Karpas-422 (cell line): ENCODE data around the gene ROBO1. TPM values are rescaled to one million over a fixed set of nuclear protein-coding genes. Genes with fewer than 3 reads are reported as not detected.
"Not testable (repeated sequence)": the region's sequence is repeated elsewhere in the genome, so short reads cannot be mapped to it uniquely, and the experiment has no call there.

Experiments used
- DNase-seq: peaks from one replicate; pipeline ENCODE4 v3.0.0-alpha.2; 2015
- H2AFZ ChIP-seq: fragments of 200-600 bp; sonication (generic); 2 replicates; pipeline ENCODE4 v1.6.1; 2014; ENCODE audit warnings: antibody characterized with exemption, low read length, mixed read lengths
- H3K27ac ChIP-seq: fragments of 200-600 bp; sonication (generic); 2 replicates; pipeline ENCODE4 v1.5.1; 2014; ENCODE audit warnings: mild to moderate bottlenecking, low read length, moderate library complexity
- H3K27me3 ChIP-seq: fragments of 200-600 bp; sonication (generic); 2 replicates; pipeline ENCODE4 v1.6.1; 2014; ENCODE audit warnings: low read length, mixed read lengths
- H3K36me3 ChIP-seq: fragments of 200-600 bp; sonication (generic); 2 replicates; pipeline ENCODE4 v1.6.1; 2014; ENCODE audit warnings: low read length, mixed read lengths; ENCODE audit not compliant: insufficient read depth
- H3K4me1 ChIP-seq: fragments of 200-600 bp; sonication (generic); 2 replicates; pipeline ENCODE4 v1.6.1; 2014; ENCODE audit warnings: mild to moderate bottlenecking, low read length, mixed read lengths
- H3K4me2 ChIP-seq: fragments of 200-600 bp; sonication (generic); 2 replicates; pipeline ENCODE4 v1.6.1; 2014; ENCODE audit warnings: low read length, low read depth, mild to moderate bottlenecking; ENCODE audit not compliant: poor library complexity, severe bottlenecking
- H3K4me3 ChIP-seq: fragments of 200-600 bp; sonication (generic); 2 replicates; pipeline ENCODE4 v1.5.1; 2014; ENCODE audit warnings: mild to moderate bottlenecking, antibody characterized with exemption, low read length, mixed read lengths
- H3K79me2 ChIP-seq: fragments of 200-600 bp; sonication (generic); 2 replicates; pipeline ENCODE4 v1.6.1; 2014; ENCODE audit warnings: mild to moderate bottlenecking, low read length, mixed read lengths
- H3K9ac ChIP-seq: fragments of 200-600 bp; sonication (generic); 2 replicates; pipeline ENCODE4 v1.6.0; 2014; ENCODE audit warnings: low read length
- H3K9me2 ChIP-seq: fragments of 200-600 bp; sonication (generic), shearing (Covaris generic); replicated peaks from 2 replicates; pipeline ENCODE4 v1.6.0; 2014; ENCODE audit warnings: mild to moderate bottlenecking, low read length, moderate library complexity; ENCODE audit not compliant: insufficient read depth
- H3K9me3 ChIP-seq: fragments of 300-700, 200-600 bp; sonication (generic); 2 replicates; pipeline ENCODE4 v1.6.1; 2014; ENCODE audit warnings: low read length, mixed read lengths
- H4K20me1 ChIP-seq: fragments of 200-600 bp; sonication (generic); 2 replicates; pipeline ENCODE4 v1.6.1; 2014; ENCODE audit warnings: mild to moderate bottlenecking, antibody characterized with exemption, low read length, low read depth; ENCODE audit not compliant: insufficient read depth
- total RNA-seq: library from RNA; depleted of rRNA; stranded (reverse); fragments of >200 nt; shearing (Covaris generic); gene quantifications from 2 replicates; pipeline ENCODE4 v1.2.3, GENCODE V29; 2014; ENCODE audit warnings: low replicate concordance

The ROBO1 gene
- total RNA-seq, 1 experiment from 2014 or later, result not detected

GRCh38 chr3:78764634-78765033 is 1003.2 kb downstream of the ROBO1 start:
- no peaks in the 10 kb centered on the region for H4K20me1 ChIP-seq
- H3K79me2 ChIP-seq, result no peaks in the 10 kb centered on the region
- no peaks in the 10 kb centered on the region for H3K9me2 ChIP-seq
- no peak for DNase-seq
- H3K9me3 ChIP-seq, result no peaks in the 10 kb centered on the region
- H3K4me1 ChIP-seq, result no peaks in the 10 kb centered on the region
- no peak overlapping the region for H3K4me3 ChIP-seq
- no peak overlapping the region for H3K27ac ChIP-seq
- no peak overlapping the region for H2AFZ ChIP-seq
- no peak overlapping the region for H3K4me2 ChIP-seq
- H3K9ac ChIP-seq, result no peak overlapping the region
- H3K27me3 ChIP-seq, result no peaks in the 10 kb centered on the region
- H3K36me3 ChIP-seq, result no peaks in the 10 kb centered on the region

- no peaks in the 10 kb centered on the region for H3K36me3 ChIP-seq
- H3K27ac ChIP-seq, result no peak overlapping the region
- no peak overlapping the region for H3K4me3 ChIP-seq
- no peaks in the 10 kb centered on the region for H3K79me2 ChIP-seq
- no peak for DNase-seq
- no peak overlapping the region for H3K4me2 ChIP-seq
- H3K9me2 ChIP-seq, result no peaks in the 10 kb centered on the region
- H3K4me1 ChIP-seq, result no peaks in the 10 kb centered on the region
- no peaks in the 10 kb centered on the region for H3K9me3 ChIP-seq
- no peaks in the 10 kb centered on the region for H3K27me3 ChIP-seq
- H3K9ac ChIP-seq, result no peak overlapping the region
- no peak overlapping the region for H2AFZ ChIP-seq
- no peaks in the 10 kb centered on the region for H4K20me1 ChIP-seq
Measured at GRCh38 chr3:78762121-78762520, 1005.7 kb downstream of the ROBO1 start.

GRCh38 chr3:78761126-78761525 is 1006.7 kb downstream of the ROBO1 start:
- no peaks in the 10 kb centered on the region for H3K79me2 ChIP-seq
- no peak for DNase-seq
- no peak overlapping the region for H2AFZ ChIP-seq
- H3K27me3 ChIP-seq, result no peaks in the 10 kb centered on the region
- no peak overlapping the region for H3K4me2 ChIP-seq
- no peak overlapping the region for H3K4me3 ChIP-seq
- H3K9ac ChIP-seq, result no peak overlapping the region
- no peaks in the 10 kb centered on the region for H4K20me1 ChIP-seq
- H3K9me2 ChIP-seq, result no peaks in the 10 kb centered on the region
- no peaks in the 10 kb centered on the region for H3K9me3 ChIP-seq
- H3K36me3 ChIP-seq, result no peaks in the 10 kb centered on the region
- H3K27ac ChIP-seq, result no peak overlapping the region
- no peaks in the 10 kb centered on the region for H3K4me1 ChIP-seq

- Histone ChIP-seq H3K4me3 (no peak overlapping the region), H3K9me3 (no peaks in the 10 kb centered on the region), H4K20me1 (no peaks in the 10 kb centered on the region), H3K27me3 (no peaks in the 10 kb centered on the region), H3K9ac (no peak overlapping the region), H2AFZ (no peak overlapping the region), H3K9me2 (no peaks in the 10 kb centered on the region), H3K79me2 (no peaks in the 10 kb centered on the region), H3K36me3 (no peaks in the 10 kb centered on the region), H3K4me1 (no peaks in the 10 kb centered on the region), H3K27ac (no peak overlapping the region), H3K4me2 (no peak overlapping the region)
- DNase-seq, result no peak
Measured at GRCh38 chr3:78757731-78758130, 1010.1 kb downstream of the ROBO1 start.

GRCh38 chr3:78754066-78754743 is 1013.6 kb downstream of the ROBO1 start:
- Histone ChIP-seq H2AFZ (no peak overlapping the region), H3K4me3 (no peak overlapping the region), H3K9ac (no peak overlapping the region), H3K9me2 (no peaks in the 10 kb centered on the region), H3K9me3 (no peaks in the 10 kb centered on the region), H3K79me2 (no peaks in the 10 kb centered on the region), H3K4me2 (no peak overlapping the region), H3K36me3 (no peaks in the 10 kb centered on the region), H3K27me3 (no peaks in the 10 kb centered on the region), H4K20me1 (no peaks in the 10 kb centered on the region), H3K4me1 (no peaks in the 10 kb centered on the region), H3K27ac (no peak overlapping the region)
- no peak for DNase-seq

GRCh38 chr3:78751266-78751665 is 1016.5 kb downstream of the ROBO1 start:
- no peaks in the 10 kb centered on the region for H3K9me3 ChIP-seq
- no peak overlapping the region for H3K4me3 ChIP-seq
- no peaks in the 10 kb centered on the region for H3K79me2 ChIP-seq
- H2AFZ ChIP-seq, result no peak overlapping the region
- H3K4me2 ChIP-seq, result no peak overlapping the region
- H3K9me2 ChIP-seq, result no peaks in the 10 kb centered on the region
- no peaks in the 10 kb centered on the region for H3K27me3 ChIP-seq
- no peak overlapping the region for H3K27ac ChIP-seq
- no peaks in the 10 kb centered on the region for H3K4me1 ChIP-seq
- DNase-seq, result no peak
- H3K36me3 ChIP-seq, result no peaks in the 10 kb centered on the region
- H3K9ac ChIP-seq, result no peak overlapping the region
- H4K20me1 ChIP-seq, result no peaks in the 10 kb centered on the region

- not testable (repeated sequence) for H3K4me1 ChIP-seq, H3K9me3 ChIP-seq, H2AFZ ChIP-seq, H3K27me3 ChIP-seq, H3K4me2 ChIP-seq, H4K20me1 ChIP-seq, H3K9ac ChIP-seq, H3K9me2 ChIP-seq, H3K79me2 ChIP-seq, H3K36me3 ChIP-seq, H3K27ac ChIP-seq, DNase-seq, H3K4me3 ChIP-seq
Measured at GRCh38 chr3:78750291-78750690, 1017.5 kb downstream of the ROBO1 start.

GRCh38 chr3:78749056-78749455 is 1018.7 kb downstream of the ROBO1 start:
- no peak overlapping the region for H2AFZ ChIP-seq
- no peak overlapping the region for H3K4me3 ChIP-seq
- no peaks in the 10 kb centered on the region for H3K27me3 ChIP-seq
- no peaks in the 10 kb centered on the region for H3K9me3 ChIP-seq
- DNase-seq, result no peak
- no peaks in the 10 kb centered on the region for H3K9me2 ChIP-seq
- no peaks in the 10 kb centered on the region for H3K36me3 ChIP-seq
- H3K9ac ChIP-seq, result no peak overlapping the region
- no peak overlapping the region for H3K27ac ChIP-seq
- H3K4me1 ChIP-seq, result no peaks in the 10 kb centered on the region
- H3K4me2 ChIP-seq, result no peak overlapping the region
- H4K20me1 ChIP-seq, result no peaks in the 10 kb centered on the region
- H3K79me2 ChIP-seq, result no peaks in the 10 kb centered on the region
